Epithelial cell of proximal tubule (primary cell): ENCODE results near the gene POLE. TPM values are rescaled to one million over a fixed set of nuclear protein-coding genes. Genes with fewer than 3 reads are reported as not detected.

Experiments used
- DNase-seq: peaks from one replicate; pipeline ENCODE4 v3.0.0-alpha.2; 2011; ENCODE audit warnings: low read depth
- H3K4me3 ChIP-seq: 2 replicates; pipeline ENCODE4 v1.5.1; 2011; ENCODE audit warnings: low read depth, mild to moderate bottlenecking, low read length
- CTCF ChIP-seq: conservative IDR thresholded peaks from 2 replicates; pipeline ENCODE4 v1.5.1; 2012; ENCODE audit warnings: low read depth, mild to moderate bottlenecking, low read length
- total RNA-seq: library from RNA; depleted of rRNA; stranded (reverse); fragments of >200 nt; gene quantifications from 2 replicates; pipeline ENCODE4 v1.2.3, GENCODE V29; 2015

POLE gene
- total RNA-seq, 1 donor from 2014 or later, result 37.9 TPM

- no peak for TF ChIP-seq CTCF
- no peak overlapping the region for H3K4me3 ChIP-seq
- DNase-seq, result no peak
Measured at GRCh38 chr12:132661972-132662371, 25.2 kb downstream of the POLE start.

GRCh38 chr12:132660996-132661395, 26.1 kb downstream of the POLE start:
- no peak overlapping the region for H3K4me3 ChIP-seq
- no peak for TF ChIP-seq CTCF
- no peak for DNase-seq

- DNase-seq, result no peak
- H3K4me3 ChIP-seq, result no peak overlapping the region
- no peak for TF ChIP-seq CTCF
Measured at GRCh38 chr12:132660052-132660451, 27.1 kb downstream of the POLE start.

DNA sequence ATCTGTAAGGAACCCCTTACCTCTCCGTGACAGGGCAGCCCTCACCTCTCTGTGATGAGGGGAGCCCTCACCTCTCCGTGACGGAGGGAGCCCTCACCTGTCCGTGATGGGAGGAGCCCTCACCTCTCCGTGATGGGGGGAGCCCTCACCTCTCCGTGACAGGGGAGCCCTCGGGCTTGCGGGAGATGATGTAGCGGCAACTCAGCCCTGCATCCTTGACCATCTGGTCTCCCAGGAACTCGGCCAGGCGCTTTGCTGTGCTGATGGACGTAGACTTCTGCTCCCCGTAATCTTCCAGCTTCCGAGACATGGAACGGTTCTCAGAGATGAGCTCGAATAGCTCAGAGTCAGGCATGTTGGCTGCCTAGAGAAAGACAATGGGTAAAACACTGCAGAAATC, 28.0 kb downstream of the POLE start:
- DNase-seq, result no peak
- no peak overlapping the region for H3K4me3 ChIP-seq
- no peak for TF ChIP-seq CTCF

- no peak for TF ChIP-seq CTCF
- DNase-seq, result no peak
- H3K4me3 ChIP-seq, result no peak overlapping the region
Measured at GRCh38 chr12:132658149-132658894, 28.8 kb downstream of the POLE start.

- no peak overlapping the region for H3K4me3 ChIP-seq
- TF ChIP-seq CTCF, result peak; percentile 5
- no peak for DNase-seq
Measured at GRCh38 chr12:132657004-132657727, 30.0 kb downstream of the POLE start.
